ENCODE data around the gene CCDC171.

The CCDC171 gene

DNA sequence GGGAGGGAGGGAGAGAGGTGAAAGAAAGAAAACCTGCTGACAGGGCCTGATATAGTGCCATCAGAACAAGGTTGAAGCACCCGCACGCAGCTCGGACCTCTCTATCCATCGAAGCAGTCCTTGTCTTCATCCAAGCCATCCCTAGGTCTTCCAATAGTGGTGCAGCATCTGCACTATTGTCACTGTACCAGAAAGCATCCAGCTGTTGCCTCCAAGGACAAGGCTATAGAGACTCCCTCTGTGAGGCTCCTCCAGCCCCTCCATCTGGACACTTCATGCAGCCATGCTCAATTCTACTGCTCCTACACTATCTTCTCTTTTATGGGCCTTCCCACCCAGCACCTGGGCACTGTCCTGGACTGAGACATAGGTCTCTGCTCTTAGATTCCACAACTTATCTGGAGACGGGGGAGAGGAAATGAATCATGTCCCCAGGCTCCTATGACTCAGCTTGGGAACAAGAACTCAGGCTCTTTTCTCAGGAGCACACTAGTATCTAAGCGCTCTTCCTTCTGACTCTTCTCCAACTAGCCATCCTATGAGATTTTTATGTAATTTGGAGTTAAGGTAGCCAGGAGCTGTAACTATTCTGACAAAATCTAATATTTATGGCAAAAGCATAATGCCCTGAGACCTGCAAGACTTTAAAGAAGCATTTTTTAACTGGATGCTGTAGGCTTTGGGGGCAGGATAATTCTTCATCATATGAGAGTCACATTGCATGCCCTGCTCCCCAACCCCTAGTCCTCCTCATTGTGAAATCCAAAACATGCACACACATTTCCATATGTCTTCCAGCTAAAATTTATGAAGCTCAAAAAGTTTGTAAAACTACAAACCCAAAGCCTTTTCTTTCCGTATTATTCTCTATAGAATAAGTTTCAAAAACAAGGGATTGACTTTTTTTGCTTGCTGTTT, 446.8 kb downstream of the CCDC171 start:
- Histone ChIP-seq H3K79me2 (ENCODE audit: insufficient read depth, low read length) (no peaks in the 10 kb centered on the region), H3K4me3 (ENCODE audit: insufficient read depth, low read length, poor library complexity, severe bottlenecking) (no peak overlapping the region), H3K9me2 (replicated peaks; ENCODE audit: insufficient read depth, low read length) (no peaks in the 10 kb centered on the region), H3K27me3 (ENCODE audit: low read length) (0 out of 2 replicates have a peak, but pooled peaks cover 3% of the 10 kb centered on the region), H3K27ac (ENCODE audit: low read depth, low read length) (no peak overlapping the region), H3K4me2 (ENCODE audit: low read depth, low read length, poor library complexity, severe bottlenecking) (no peak overlapping the region), H3K9ac (ENCODE audit: low read length) (no peak overlapping the region), H3K9me3 (ENCODE audit: insufficient read depth, low read length) (no peaks in the 10 kb centered on the region), H3F3A (ENCODE audit: insufficient read depth) (no peaks in the 10 kb centered on the region), H2AFZ (ENCODE audit: low read depth, low read length, severe bottlenecking) (no peak overlapping the region), H3K36me3 (ENCODE audit: low read length) (no peaks in the 10 kb centered on the region), H4K20me1 (ENCODE audit: low read depth, low read length) (no peaks in the 10 kb centered on the region)
- TF ChIP-seq, protein P1, sequence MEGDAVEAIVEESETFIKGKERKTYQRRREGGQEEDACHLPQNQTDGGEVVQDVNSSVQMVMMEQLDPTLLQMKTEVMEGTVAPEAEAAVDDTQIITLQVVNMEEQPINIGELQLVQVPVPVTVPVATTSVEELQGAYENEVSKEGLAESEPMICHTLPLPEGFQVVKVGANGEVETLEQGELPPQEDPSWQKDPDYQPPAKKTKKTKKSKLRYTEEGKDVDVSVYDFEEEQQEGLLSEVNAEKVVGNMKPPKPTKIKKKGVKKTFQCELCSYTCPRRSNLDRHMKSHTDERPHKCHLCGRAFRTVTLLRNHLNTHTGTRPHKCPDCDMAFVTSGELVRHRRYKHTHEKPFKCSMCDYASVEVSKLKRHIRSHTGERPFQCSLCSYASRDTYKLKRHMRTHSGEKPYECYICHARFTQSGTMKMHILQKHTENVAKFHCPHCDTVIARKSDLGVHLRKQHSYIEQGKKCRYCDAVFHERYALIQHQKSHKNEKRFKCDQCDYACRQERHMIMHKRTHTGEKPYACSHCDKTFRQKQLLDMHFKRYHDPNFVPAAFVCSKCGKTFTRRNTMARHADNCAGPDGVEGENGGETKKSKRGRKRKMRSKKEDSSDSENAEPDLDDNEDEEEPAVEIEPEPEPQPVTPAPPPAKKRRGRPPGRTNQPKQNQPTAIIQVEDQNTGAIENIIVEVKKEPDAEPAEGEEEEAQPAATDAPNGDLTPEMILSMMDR (IDR thresholded peaks at IDR 0.05; ENCODE audit: insufficient read depth, low read length, poor library complexity, severe bottlenecking) = no peak
- TF ChIP-seq EZH2phosphoT487 (conservative IDR thresholded peaks at IDR 0.05; ENCODE audit: low read length) = no peak

DNA sequence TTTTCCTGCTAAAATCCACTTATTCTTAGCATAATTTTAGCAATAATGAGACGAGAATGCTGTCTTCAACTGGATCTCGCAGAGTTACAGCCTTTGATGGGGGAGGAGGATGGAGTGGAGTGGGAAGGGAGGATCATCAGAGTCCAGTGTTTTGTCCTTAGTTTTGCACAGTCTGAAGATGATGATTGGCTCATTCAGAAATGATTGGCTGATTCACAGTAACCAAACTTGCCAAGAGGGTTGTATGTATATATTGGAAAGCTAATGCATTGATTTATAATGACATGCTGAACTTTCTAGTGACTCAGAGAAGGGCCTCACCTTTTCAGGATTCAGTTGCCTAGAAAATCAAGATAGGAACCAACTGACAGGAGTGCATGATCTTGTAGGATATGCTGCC, 448.0 kb downstream of the CCDC171 start:
- H3K9ac ChIP-seq (ENCODE audit: low read length) = no peak overlapping the region
- H3K27ac ChIP-seq (ENCODE audit: low read depth, low read length) = no peak overlapping the region
- TF ChIP-seq, protein P1 (IDR thresholded peaks at IDR 0.05; ENCODE audit: insufficient read depth, low read length, poor library complexity, severe bottlenecking) = no peak
- no peak for TF ChIP-seq EZH2phosphoT487 (conservative IDR thresholded peaks at IDR 0.05; ENCODE audit: low read length)

DNA sequence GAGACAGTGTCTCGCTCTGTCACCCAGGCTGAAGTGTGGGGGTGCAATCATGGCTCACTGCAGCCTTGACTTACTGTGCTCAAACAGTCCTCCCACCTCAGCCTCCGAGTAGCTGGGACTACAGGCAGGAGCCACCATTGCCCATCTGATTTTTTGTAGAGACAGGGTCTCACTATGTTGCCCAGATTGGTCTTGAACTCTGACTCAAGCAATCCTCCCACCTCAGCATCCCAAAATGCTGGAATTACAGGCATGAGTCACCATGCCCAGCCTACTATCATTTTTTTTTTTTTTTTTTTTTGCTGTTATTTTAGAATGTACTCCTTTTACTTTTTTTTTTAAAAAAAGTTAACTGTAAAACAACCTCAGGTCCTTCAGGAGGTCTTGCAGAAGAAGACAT, 449.0 kb downstream of the CCDC171 start:
- Histone ChIP-seq H3K4me2 (ENCODE audit: low read depth, low read length, poor library complexity, severe bottlenecking) (no peak overlapping the region), H4K20me1 (ENCODE audit: low read depth, low read length) (no peaks in the 10 kb centered on the region), H3K27ac (ENCODE audit: low read depth, low read length) (no peak overlapping the region), H3K4me3 (ENCODE audit: insufficient read depth, low read length, poor library complexity, severe bottlenecking) (no peak overlapping the region), H3F3A (ENCODE audit: insufficient read depth) (no peaks in the 10 kb centered on the region), H2AFZ (ENCODE audit: low read depth, low read length, severe bottlenecking) (no peak overlapping the region), H3K9ac (ENCODE audit: low read length) (no peak overlapping the region), H3K9me2 (replicated peaks; ENCODE audit: insufficient read depth, low read length) (no peaks in the 10 kb centered on the region), H3K27me3 (ENCODE audit: low read length) (no peaks in the 10 kb centered on the region), H3K36me3 (ENCODE audit: low read length) (no peaks in the 10 kb centered on the region), H3K9me3 (ENCODE audit: insufficient read depth, low read length) (no peaks in the 10 kb centered on the region), H3K79me2 (ENCODE audit: insufficient read depth, low read length) (no peaks in the 10 kb centered on the region)
- TF ChIP-seq EZH2phosphoT487 (conservative IDR thresholded peaks at IDR 0.05; ENCODE audit: low read length) = no peak
- TF ChIP-seq, protein P1 (IDR thresholded peaks at IDR 0.05; ENCODE audit: insufficient read depth, low read length, poor library complexity, severe bottlenecking) = no peak

More for the DNA sequence above, 448.0 kb downstream of the CCDC171 start:
- Histone ChIP-seq H3K9me2 (replicated peaks; ENCODE audit: insufficient read depth, low read length) (no peaks in the 10 kb centered on the region), H3K79me2 (ENCODE audit: insufficient read depth, low read length) (no peaks in the 10 kb centered on the region), H3F3A (ENCODE audit: insufficient read depth) (no peaks in the 10 kb centered on the region), H4K20me1 (ENCODE audit: low read depth, low read length) (no peaks in the 10 kb centered on the region), H3K27me3 (ENCODE audit: low read length) (0 out of 2 replicates have a peak, but pooled peaks cover 3% of the 10 kb centered on the region), H3K9me3 (ENCODE audit: insufficient read depth, low read length) (no peaks in the 10 kb centered on the region), H3K4me2 (ENCODE audit: low read depth, low read length, poor library complexity, severe bottlenecking) (no peak overlapping the region), H2AFZ (ENCODE audit: low read depth, low read length, severe bottlenecking) (no peak overlapping the region), H3K36me3 (ENCODE audit: low read length) (no peaks in the 10 kb centered on the region), H3K4me3 (ENCODE audit: insufficient read depth, low read length, poor library complexity, severe bottlenecking) (no peak overlapping the region)

All from SU-DHL-6 (cell line).